Esophagus squamous epithelium (tissue), 4 donors: Measurements from ENCODE around the gene CARM1.
"Not testable (repeated sequence)": the region's sequence is repeated elsewhere in the genome, so short reads cannot be mapped to it uniquely, and the experiment has no call there.

Experiments used
- CTCF ChIP-seq, 6 experiments: fragments of 450-650 bp in 4 of 6; fragments of 200-600 bp in 2 of 6; sonication (generic) in 2 of 6; IDR thresholded peaks; one replicate each; pipeline ENCODE4 v1.5.1; 2016 to 2019; ENCODE audit warnings: antibody characterized with exemption in 6 of 6, mild to moderate bottlenecking in 4 of 6, moderate library complexity in 4 of 6
- POLR2A ChIP-seq, 4 donors: fragments of 450-650 bp; IDR thresholded peaks; one replicate each; pipeline ENCODE4 v1.6.1; 2017; ENCODE audit warnings: antibody characterized with exemption in 4 of 4, mild to moderate bottlenecking in 4 of 4, moderate library complexity in 3 of 4

- not testable (repeated sequence) for TF ChIP-seq CTCF, POLR2A (IDR thresholded peaks at IDR 0.05)
These were observed 70.3 kb downstream of the CARM1 start for GRCh38 chr19:10941649-10942048.
